Choroid plexus epithelial cell (primary cell): ENCODE results near the gene NME7.

Experiments
- DNase-seq: peaks from one replicate; pipeline ENCODE4 v3.0.0-alpha.2; 2010; ENCODE audit warnings: low read depth
- H3K4me3 ChIP-seq: 2 replicates; pipeline ENCODE4 v1.5.1; 2011; ENCODE audit warnings: low read depth, mild to moderate bottlenecking, control low read depth, low read length, moderate library complexity
- TF ChIP-seq, protein P1 (sequence below): conservative IDR thresholded peaks from 2 replicates; pipeline ENCODE4 v1.5.1; 2011; ENCODE audit warnings: low read depth, mild to moderate bottlenecking, control low read depth, inconsistent platforms, low read length, moderate library complexity

The NME7 gene

DNA sequence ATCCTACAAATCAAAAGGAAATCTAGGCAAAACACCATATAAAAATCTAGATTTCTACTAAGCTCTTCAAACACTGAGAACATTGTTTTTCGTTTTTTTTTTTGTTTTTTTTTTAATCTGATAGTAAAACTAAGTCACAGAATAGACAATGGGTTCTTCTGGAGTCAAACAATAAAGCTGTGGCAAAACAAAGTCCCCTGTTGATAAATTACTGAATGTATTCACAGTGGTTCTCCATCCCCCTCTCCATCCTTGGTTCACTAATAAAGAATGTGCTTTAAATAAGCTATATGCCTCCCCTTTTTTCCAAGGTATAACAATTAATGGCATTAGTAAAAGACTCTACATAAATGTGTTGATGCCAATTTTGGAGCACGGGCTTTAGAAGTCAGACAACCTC, 277.8 kb downstream of the NME7 start:
- TF ChIP-seq, protein P1, sequence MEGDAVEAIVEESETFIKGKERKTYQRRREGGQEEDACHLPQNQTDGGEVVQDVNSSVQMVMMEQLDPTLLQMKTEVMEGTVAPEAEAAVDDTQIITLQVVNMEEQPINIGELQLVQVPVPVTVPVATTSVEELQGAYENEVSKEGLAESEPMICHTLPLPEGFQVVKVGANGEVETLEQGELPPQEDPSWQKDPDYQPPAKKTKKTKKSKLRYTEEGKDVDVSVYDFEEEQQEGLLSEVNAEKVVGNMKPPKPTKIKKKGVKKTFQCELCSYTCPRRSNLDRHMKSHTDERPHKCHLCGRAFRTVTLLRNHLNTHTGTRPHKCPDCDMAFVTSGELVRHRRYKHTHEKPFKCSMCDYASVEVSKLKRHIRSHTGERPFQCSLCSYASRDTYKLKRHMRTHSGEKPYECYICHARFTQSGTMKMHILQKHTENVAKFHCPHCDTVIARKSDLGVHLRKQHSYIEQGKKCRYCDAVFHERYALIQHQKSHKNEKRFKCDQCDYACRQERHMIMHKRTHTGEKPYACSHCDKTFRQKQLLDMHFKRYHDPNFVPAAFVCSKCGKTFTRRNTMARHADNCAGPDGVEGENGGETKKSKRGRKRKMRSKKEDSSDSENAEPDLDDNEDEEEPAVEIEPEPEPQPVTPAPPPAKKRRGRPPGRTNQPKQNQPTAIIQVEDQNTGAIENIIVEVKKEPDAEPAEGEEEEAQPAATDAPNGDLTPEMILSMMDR: no peak
- DNase-seq: no peak
- H3K4me3 ChIP-seq: no peak overlapping the region

DNA sequence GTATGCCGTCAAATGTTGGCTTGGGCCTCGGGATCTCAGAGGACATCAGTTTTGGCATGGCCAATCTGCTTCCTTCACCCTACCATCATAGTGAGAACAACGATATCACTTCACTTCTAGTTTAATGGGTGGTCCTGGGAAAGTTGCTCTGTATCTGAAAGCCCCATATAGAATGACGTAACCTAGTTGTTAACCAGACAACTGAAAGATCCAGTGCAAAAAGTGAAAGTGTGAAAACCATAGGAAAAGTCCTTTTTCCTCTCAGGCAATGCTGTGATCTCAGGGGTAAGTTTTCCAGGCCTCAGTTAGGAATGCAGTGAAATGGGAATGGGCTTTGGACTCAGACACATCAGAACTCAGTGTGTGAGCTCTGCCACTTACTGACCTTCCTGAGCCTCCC, 279.7 kb downstream of the NME7 start:
- DNase-seq: no peak
- TF ChIP-seq, protein P1: no peak
- H3K4me3 ChIP-seq: no peak overlapping the region

DNA sequence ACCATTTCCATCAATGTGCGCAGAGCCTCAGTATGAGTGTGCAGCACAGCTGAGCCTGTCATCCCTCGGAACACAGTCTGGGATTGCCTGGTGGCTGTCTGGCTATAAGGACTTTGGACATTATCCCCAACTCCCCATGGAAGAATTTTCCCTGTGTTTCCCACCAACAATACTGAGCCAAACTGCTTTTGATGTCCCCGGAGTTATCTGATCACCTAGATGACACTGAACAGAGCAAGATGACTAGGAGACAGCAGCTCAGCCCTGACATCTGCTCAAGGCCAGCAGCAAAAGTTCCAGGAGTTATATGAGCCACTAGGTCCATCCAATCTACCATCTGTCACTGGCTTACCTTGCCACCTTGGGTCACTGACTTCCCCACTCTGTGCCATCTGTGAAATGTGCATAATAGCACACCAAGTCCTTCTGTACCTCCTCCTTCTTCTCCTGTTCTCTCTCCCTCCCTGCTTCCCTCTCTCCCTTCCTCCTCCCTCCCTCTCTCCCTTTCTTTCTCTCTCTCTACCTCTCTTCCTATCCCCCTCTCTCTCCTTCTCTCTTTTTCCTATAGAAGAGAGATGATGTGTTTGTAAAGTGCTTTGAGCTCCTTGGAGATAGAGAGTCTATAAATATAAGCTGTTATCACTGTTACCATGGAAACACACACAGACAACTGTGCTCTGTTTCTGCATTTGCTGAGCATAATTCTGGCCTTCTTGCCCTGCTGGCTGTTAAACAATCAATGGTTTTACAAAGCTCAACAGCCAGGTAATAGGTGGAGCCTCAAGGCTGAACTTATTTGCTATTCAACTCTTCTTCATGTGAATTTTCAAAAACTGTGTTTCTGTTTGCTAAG, 280.8 kb downstream of the NME7 start:
- no peak overlapping the region for H3K4me3 ChIP-seq
- peak; percentile 78 for DNase-seq
- TF ChIP-seq, protein P1: no peak

DNA sequence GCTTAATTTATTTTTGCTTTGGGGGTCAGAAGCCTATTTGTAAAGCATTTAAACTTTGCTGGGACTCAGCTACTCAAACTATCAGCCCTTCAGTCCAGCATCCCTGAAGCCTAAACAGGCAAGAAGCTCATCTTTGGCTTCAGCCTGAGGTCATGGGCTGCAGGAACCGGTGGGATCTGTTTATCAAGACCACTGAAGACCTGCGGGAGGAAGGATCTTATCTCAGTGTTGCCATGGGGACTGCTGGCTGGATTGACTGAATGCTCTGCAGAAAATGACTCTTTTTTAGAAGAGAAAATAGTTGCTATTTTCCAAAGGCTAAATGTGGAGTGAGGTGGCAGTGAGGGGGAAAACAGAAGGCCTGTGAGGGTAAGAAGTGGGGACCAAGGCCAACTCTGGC, 281.7 kb downstream of the NME7 start:
- H3K4me3 ChIP-seq: no peak overlapping the region
- TF ChIP-seq, protein P1: no peak
- no peak for DNase-seq
